CD4-positive, alpha-beta T cell (primary cell): ENCODE results near the gene SETBP1. TPM values are rescaled to one million over a fixed set of nuclear protein-coding genes. Genes with fewer than 3 reads are reported as not detected.

ENCODE experiments used
- ATAC-seq: fragments of 200-7000 bp; cut with Tn5 transposase; one replicate; pipeline ENCODE4 v1.10.0; 2022; ENCODE audit warnings: mild to moderate bottlenecking; ENCODE audit not compliant: poor library complexity
- CTCF ChIA-PET: fragments of 350-600 bp; sonication (Branson Sonifier 250); formaldehyde crosslinking; loops from one replicate; lab custom pipeline; 2021; ENCODE audit warnings: antibody characterized with exemption, inconsistent platforms; lab: Charles Lee
- POLR2A ChIA-PET: fragments of 350-600 bp; sonication (Branson Sonifier 250); formaldehyde crosslinking; loops from one replicate; lab custom pipeline; 2021; ENCODE audit warnings: antibody characterized with exemption, inconsistent platforms; lab: Charles Lee
- DNase-seq, 14 experiments: peaks; one replicate each; pipeline ENCODE4 v3.0.0-alpha.2; 2013 to 2020; ENCODE audit warnings: mixed read lengths in 2 of 14
- H3K27ac ChIP-seq, 2 donors: one replicate each; pipeline versions ENCODE4 v1.5.1 to v1.7.0; 2013; ENCODE audit warnings: low read length in 2 of 2, low read depth in 1 of 2, mild to moderate bottlenecking in 1 of 2
- H3K27me3 ChIP-seq, 2 experiments: 1 replicate in 1 of 2; 2 replicates in 1 of 2; pipeline versions ENCODE4 v1.6.1 to v1.7.0; 2013; ENCODE audit warnings: low read length in 2 of 2, control low read depth in 1 of 2, mild to moderate bottlenecking in 1 of 2, moderate library complexity in 1 of 2; ENCODE audit not compliant: insufficient read depth in 2 of 2, control insufficient read depth in 1 of 2
- H3K36me3 ChIP-seq: one replicate; pipeline ENCODE4 v1.6.1; 2013; ENCODE audit warnings: low read length, control low read depth; ENCODE audit not compliant: insufficient read depth
- H3K4me1 ChIP-seq: one replicate; pipeline ENCODE4 v1.6.1; 2013; ENCODE audit warnings: low read length, control low read depth; ENCODE audit not compliant: insufficient read depth
- H3K4me3 ChIP-seq: one replicate; pipeline ENCODE4 v1.5.1; 2013; ENCODE audit warnings: mild to moderate bottlenecking, low read length, moderate library complexity
- H3K9me3 ChIP-seq, 2 experiments: 1 replicate in 1 of 2; 2 replicates in 1 of 2; pipeline versions ENCODE4 v1.6.1 to v1.7.0; 2013; ENCODE audit warnings: low read length in 2 of 2, mild to moderate bottlenecking in 2 of 2, control low read depth in 1 of 2, moderate library complexity in 1 of 2; ENCODE audit not compliant: control insufficient read depth in 1 of 2, insufficient read depth in 1 of 2
- H3K27ac Mint-ChIP-seq: one replicate; pipeline ENCODE4 v1.8.0; 2020; ENCODE audit warnings: mixed read lengths
- H3K27me3 Mint-ChIP-seq: one replicate; pipeline ENCODE4 v1.8.0; 2021; ENCODE audit warnings: mixed read lengths
- H3K36me3 Mint-ChIP-seq: one replicate; pipeline ENCODE4 v1.8.0; 2021; ENCODE audit warnings: low read depth, mixed read lengths
- H3K4me1 Mint-ChIP-seq: one replicate; pipeline ENCODE4 v1.8.0; 2021; ENCODE audit warnings: low read depth, mixed read lengths
- H3K4me3 Mint-ChIP-seq: one replicate; pipeline ENCODE4 v1.8.0; 2020; ENCODE audit warnings: mild to moderate bottlenecking, mixed read lengths
- H3K9me3 Mint-ChIP-seq: one replicate; pipeline ENCODE4 v1.8.0; 2020; ENCODE audit warnings: mixed read lengths
- CTCF ChIP-seq: fragments of 200-600 bp; IDR thresholded peaks from one replicate; pipeline ENCODE4 v1.8.0; 2022; ENCODE audit warnings: antibody characterized with exemption, mild to moderate bottlenecking
- intact Hi-C, 2 experiments: fragments of 100-400 bp; cut with DNase I in 1 of 2; cut with micrococcal nuclease in 1 of 2; formaldehyde crosslinking; loops; one replicate each; pipeline versions ENCODE4 v1.15.1 to v1.9.0; 2023 to 2025; cut with DNase I, micrococcal nuclease
- total RNA-seq, 174 experiments: library from RNA in 2 of 174; stranded (reverse) in 2 of 174; gene quantifications; one replicate each; pipeline ENCODE4 v1.2.3 and lab custom pipeline; 2021 to 2026

The SETBP1 gene
- total RNA-seq, 2 experiments from 2014 or later, result 0.25 to 0.41 TPM

DNA sequence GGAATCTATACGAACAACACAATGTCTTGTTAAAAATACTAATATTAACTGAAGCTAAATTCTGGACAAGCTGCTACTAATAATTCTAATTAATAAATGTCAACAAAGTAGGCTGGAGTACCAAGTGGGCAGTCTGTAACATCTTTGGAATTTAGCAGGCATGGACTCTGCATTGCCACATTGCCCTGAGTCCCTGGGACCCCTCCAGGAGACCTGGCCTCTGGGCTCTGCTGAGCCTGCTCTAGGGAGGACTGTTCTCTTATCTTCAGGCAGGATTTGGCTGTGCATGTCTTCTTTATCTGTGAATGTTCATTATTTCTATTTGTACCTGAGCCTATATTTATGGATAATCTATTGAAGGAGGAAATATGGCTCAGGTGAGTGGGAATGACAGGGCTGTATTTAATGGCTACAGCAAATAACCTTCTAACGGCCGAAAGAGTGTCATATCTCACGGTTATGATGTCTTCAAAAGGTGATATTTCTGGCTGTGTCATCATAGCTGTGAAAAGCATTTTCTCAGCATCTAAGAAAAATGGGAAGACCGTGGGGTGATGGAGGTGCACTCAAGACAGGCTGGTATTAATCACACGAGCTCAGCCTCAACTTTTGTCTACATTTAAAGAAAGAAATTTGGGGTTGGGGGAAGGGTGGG, 28.6 kb upstream of the SETBP1 start:
- Histone ChIP-seq H3K4me3 (no peak overlapping the region), H3K27ac (no peak overlapping the region), H3K4me1 (no peaks in the 10 kb centered on the region), H3K27me3 (peaks cover 0 to 4% of the 10 kb centered on the region in 2 experiments), H3K9me3 (no peaks in the 10 kb centered on the region), H3K36me3 (no peaks in the 10 kb centered on the region)
- Mint-ChIP-seq H3K4me1 (no peaks in the 10 kb centered on the region), H3K36me3 (no peaks in the 10 kb centered on the region), H3K9me3 (no peaks in the 10 kb centered on the region), H3K27me3 (peaks cover 4% of the 10 kb centered on the region), H3K27ac (no peak overlapping the region), H3K4me3 (no peak overlapping the region)
- DNase-seq (no peak), ATAC-seq (no peak)
- intact Hi-C loops, result loop anchor here in 1 of 2 experiments (10.0 kb wide), 1 partner anchor 57 kb away; no protein-coding TSS in a partner anchor
- ChIA-PET POLR2A (no interaction called here), CTCF (no interaction called here)
- TF ChIP-seq CTCF, result no peak

DNA sequence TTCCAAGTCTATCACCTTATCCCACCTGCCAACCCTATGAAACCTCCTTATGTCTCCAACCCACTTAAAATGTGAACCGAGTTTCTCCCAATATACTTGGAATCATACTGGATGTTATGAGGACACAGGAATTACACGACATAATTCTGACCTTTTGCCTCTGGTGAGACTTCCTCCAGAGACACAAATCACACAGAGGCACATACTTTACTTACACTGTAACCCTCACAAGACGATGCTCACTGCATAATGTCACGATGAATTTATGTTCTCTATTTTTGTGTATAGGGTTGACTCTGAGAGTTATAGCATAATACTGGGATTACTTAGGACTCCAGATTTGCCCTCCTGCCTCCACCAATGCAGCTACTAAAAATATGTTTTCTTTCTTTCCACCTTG, 28.0 kb upstream of the SETBP1 start:
- no peak overlapping the region for H3K4me3 Mint-ChIP-seq
- H3K27ac Mint-ChIP-seq, result no peak overlapping the region
- DNase-seq, result no peak
- H3K27me3 Mint-ChIP-seq, result peaks cover 4% of the 10 kb centered on the region
- Histone ChIP-seq H3K27me3 (peaks cover 0 to 4% of the 10 kb centered on the region in 2 experiments), H3K4me3 (no peak overlapping the region), H3K27ac (no peak overlapping the region), H3K4me1 (no peaks in the 10 kb centered on the region), H3K36me3 (no peaks in the 10 kb centered on the region), H3K9me3 (no peaks in the 10 kb centered on the region)
- CTCF ChIA-PET, result no interaction called here
- no peaks in the 10 kb centered on the region for H3K9me3 Mint-ChIP-seq
- H3K4me1 Mint-ChIP-seq, result no peaks in the 10 kb centered on the region
- POLR2A ChIA-PET, result no interaction called here
- H3K36me3 Mint-ChIP-seq, result no peaks in the 10 kb centered on the region
- TF ChIP-seq CTCF, result no peak
- no peak for ATAC-seq
- intact Hi-C loops, result loop anchor here in 1 of 2 experiments (10.0 kb wide), 1 partner anchor 58 kb away; no protein-coding TSS in a partner anchor

- Histone ChIP-seq H3K36me3 (no peaks in the 10 kb centered on the region), H3K27me3 (no peaks in the 10 kb centered on the region), H3K9me3 (no peaks in the 10 kb centered on the region), H3K4me3 (no peak overlapping the region), H3K4me1 (no peaks in the 10 kb centered on the region), H3K27ac (no peak overlapping the region)
- ATAC-seq, result no peak
- ChIA-PET POLR2A (no interaction called here), CTCF (no interaction called here)
- TF ChIP-seq CTCF, result no peak
- no peaks in the 10 kb centered on the region for H3K9me3 Mint-ChIP-seq
- no peaks in the 10 kb centered on the region for H3K36me3 Mint-ChIP-seq
- no peak for DNase-seq
- no peak overlapping the region for H3K27ac Mint-ChIP-seq
- no peak overlapping the region for H3K4me3 Mint-ChIP-seq
- intact Hi-C loops, result loop anchor here in 1 of 2 experiments (10.0 kb wide), 1 partner anchor 60 kb away; no protein-coding TSS in a partner anchor
- H3K27me3 Mint-ChIP-seq, result peaks cover 4% of the 10 kb centered on the region
- H3K4me1 Mint-ChIP-seq, result no peaks in the 10 kb centered on the region
Observed at GRCh38 chr18:44654573-44654972, 26.1 kb upstream of the SETBP1 start.
